ENCODE results near the gene TCOF1. TPM values are rescaled to one million over a fixed set of nuclear protein-coding genes. Genes with fewer than 3 reads are reported as not detected.
"Not testable (repeated sequence)": the region's sequence is repeated elsewhere in the genome, so short reads cannot be mapped to it uniquely, and the experiment has no call there.

TCOF1 gene
- polyA plus RNA-seq, 4 donors = 20.0 to 43.8 (median 33.1) TPM

GRCh38 chr5:150419630-150420270, 62.3 kb downstream of the TCOF1 start:
- DNase-seq (ENCODE audit: low read depth in 4 of 4, low spot score in 3 of 4) = no peak

DNA sequence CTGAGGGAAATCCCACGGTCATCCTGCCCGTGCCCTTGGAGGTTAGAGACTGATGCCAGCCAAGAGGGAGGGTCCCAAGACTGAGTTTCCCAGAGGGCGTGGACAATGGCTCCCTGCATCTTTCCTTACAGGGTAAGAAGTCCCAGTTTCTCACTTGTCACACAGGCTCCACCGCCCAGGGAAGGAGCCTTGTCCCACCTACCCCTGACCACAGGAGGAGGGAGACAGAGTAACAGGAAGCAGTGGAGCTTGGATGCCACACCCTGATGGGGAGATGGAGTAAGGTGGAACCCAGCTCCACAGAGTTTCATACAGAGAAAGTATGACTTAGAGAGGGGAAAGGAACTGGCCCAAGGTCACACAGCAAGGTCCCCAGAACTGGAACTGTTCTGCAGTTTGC, 64.6 kb downstream of the TCOF1 start:
- DNase-seq (ENCODE audit: low read depth in 4 of 4, low spot score in 3 of 4) = no peak

DNA sequence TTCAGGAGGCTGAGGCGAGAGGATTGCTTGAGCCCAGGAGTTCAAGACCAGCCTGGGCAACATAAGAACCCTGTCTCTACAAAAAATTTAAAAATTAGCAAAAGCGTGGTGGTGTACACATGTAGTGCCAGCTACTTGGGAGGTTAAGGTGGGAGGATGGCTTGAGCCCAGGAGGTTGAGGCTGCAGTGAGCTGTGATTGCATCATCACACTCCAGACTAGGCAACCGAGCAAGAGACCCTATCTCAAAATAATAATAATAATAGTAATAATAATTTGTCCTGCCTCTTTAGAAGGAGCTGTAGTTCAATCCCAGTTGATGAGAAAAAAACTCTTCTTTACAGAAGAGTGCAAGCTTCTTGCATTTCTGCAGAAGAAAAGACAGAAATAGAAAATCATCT, 65.3 kb downstream of the TCOF1 start:
- no peak for DNase-seq (ENCODE audit: low read depth in 4 of 4, low spot score in 3 of 4)

- not testable (repeated sequence) for DNase-seq (ENCODE audit: low read depth in 4 of 4, low spot score in 3 of 4)
These were observed 68.7 kb downstream of the TCOF1 start for GRCh38 chr5:150426165-150426564.

GRCh38 chr5:150428106-150428876, 70.8 kb downstream of the TCOF1 start:
- DNase-seq (ENCODE audit: low read depth in 4 of 4, low spot score in 3 of 4) = no peak

DNA sequence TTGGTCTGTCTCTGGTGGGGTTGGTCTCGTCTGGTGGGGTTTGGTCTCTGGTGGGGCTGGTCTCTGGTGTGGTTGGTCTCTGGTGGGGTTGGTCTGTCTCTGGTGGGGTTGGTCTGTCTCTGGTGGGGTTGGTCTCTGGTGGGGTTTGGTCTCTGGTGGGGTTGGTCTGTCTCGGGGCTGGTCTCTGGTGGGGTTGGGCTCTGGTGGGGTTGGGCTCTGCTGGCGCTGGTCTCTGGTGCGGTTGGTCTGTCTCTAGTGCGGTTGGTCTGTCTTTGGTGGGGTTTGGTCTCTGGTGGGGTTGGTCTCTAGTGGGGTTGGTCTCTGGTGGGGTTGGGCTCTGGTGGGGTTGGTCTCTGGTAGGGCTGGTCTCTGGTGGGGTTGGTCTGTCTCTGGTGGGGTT, 71.5 kb downstream of the TCOF1 start:
- DNase-seq (ENCODE audit: low read depth in 4 of 4, low spot score in 3 of 4) = no peak

- DNase-seq (ENCODE audit: low read depth in 4 of 4, low spot score in 3 of 4) = no peak
These were observed 71.9 kb downstream of the TCOF1 start for GRCh38 chr5:150429410-150429873.

DNA sequence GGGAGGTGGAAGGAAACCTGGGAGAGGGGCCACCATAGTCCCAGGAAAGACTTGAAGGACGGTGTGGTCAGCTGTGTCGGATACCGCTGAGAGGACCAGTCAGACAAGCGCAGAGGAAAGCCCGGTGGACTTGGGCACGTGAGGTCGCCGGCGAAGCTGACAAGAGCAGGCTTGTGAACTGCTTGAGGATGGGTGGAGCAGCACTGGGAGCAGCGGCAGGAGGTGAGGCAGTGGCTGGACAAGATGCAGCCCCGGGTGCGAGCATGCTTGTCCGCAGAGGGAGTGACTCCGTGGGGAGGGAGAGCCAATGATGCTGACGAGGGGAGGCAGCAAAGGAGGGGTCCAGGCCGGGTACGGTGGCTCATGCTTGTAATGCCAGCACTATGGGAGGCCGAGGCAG, 73.6 kb downstream of the TCOF1 start:
- DNase-seq (ENCODE audit: low read depth in 4 of 4, low spot score in 3 of 4) = no peak

- DNase-seq (ENCODE audit: low read depth in 4 of 4, low spot score in 3 of 4) = no peak
These were observed 74.1 kb downstream of the TCOF1 start for GRCh38 chr5:150431574-150431973.

DNA sequence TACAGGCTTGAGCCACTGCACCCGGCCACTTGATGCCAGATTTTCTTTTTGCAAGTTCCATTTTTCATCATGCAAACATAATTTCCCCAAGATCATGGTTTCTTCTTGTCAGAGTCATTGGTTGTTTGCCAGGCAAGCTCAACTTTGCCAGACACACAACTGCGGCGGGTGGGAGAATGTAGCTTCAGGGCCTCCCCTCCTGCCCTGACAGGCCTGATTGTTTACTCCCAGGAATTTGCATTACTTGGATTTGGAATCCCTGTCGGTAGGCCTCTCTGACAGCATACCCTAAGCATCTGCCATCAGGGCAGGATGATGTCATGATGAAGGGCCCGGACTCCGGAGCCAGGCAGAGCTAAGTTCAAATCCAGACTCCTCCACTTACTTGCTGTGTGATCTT, 77.0 kb downstream of the TCOF1 start:
- no peak for DNase-seq (ENCODE audit: low read depth in 4 of 4, low spot score in 3 of 4)

GRCh38 chr5:150436141-150436680, 78.7 kb downstream of the TCOF1 start:
- peak in 3 of 4 donors; percentile 49 to 66 (median 65) for DNase-seq (ENCODE audit: low read depth in 4 of 4, low spot score in 3 of 4)

DNA sequence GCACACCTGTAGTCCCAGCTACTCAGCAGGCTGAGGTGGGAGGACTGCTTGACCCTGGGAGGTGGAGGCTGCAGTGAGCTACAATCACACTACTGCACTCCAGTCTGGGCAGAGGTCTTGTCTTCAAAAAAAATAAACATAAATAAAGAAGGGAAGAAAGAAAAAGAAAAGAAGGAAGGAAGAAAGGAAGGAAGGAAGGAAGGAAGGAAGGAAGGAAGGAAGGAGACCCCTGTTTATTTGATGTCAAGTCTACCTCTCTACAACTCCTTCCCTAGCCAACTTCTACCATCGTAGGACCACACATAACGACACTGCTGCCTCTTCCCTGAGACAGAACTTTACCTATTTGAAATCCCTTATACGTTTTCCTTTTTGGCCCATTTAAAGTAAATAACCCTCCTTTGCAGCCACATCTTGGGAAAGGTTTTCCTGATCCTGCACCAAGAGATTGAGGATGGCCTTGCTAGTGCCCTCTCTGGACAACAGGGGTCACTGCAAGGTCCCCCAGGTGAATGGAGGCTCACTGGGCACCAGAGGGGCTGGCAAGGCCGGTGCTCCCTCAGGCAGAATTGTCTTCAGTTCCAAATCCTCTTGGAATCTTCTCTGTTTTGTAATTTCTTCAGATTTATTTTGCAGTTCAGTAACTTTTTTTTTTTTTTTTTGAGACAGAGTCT, 81.5 kb downstream of the TCOF1 start:
- DNase-seq (ENCODE audit: low read depth in 4 of 4, low spot score in 3 of 4) = no peak

DNA sequence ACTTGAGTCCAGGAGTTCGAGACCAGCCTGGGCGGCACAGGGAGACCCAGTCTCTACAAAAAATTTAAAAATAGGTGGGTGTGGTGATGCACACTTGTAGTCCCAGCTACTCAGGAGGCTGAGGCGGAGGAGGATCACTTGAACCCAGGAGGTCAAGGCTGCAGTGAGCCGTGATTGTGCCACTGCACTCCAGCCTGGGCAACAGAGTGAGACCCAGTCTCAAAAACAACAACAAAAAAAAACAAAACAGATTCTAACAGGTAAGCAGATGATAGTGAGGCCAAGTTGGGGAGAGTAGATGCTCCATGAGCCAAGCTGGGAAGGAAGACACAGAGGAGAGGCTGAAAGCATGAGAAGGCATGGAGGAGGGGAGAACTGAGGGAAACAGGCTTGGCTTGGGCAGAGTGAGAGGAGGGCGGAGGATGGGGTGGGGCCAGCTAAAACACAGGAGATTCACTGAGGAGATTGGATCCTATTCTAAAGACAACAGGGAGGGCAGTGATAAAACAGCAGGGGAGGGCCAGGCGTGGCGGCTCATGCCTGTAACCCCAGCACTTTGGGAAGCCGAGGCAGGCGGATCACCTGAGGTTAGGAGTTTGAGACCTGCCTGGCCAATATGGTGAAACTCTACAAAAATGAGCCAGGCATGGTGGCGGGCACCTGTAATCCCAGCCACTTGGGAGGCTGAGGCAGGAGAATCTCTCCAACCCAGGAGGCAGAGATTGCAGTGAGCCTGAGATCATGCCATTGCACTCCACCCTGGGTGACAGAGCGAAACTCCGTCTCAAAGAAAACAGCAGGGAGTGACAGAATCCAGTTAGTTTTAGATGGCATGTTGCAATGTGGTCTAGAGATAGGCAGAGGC, 83.7 kb downstream of the TCOF1 start:
- DNase-seq (ENCODE audit: low read depth in 4 of 4, low spot score in 3 of 4) = no peak

GRCh38 chr5:150441813-150442698, 84.6 kb downstream of the TCOF1 start:
- no peak for DNase-seq (ENCODE audit: low read depth in 4 of 4, low spot score in 3 of 4)

GRCh38 chr5:150442699-150443080, 85.2 kb downstream of the TCOF1 start:
- no peak for DNase-seq (ENCODE audit: low read depth in 4 of 4, low spot score in 3 of 4)

- no peak for DNase-seq (ENCODE audit: low read depth in 4 of 4, low spot score in 3 of 4)
These were observed 86.0 kb downstream of the TCOF1 start for GRCh38 chr5:150443242-150444075.

- DNase-seq (ENCODE audit: low read depth in 4 of 4, low spot score in 3 of 4) = no peak
These were observed 87.3 kb downstream of the TCOF1 start for GRCh38 chr5:150444770-150445169.

- DNase-seq (ENCODE audit: low read depth in 4 of 4, low spot score in 3 of 4) = no peak
These were observed 88.6 kb downstream of the TCOF1 start for GRCh38 chr5:150446088-150446487.

DNA sequence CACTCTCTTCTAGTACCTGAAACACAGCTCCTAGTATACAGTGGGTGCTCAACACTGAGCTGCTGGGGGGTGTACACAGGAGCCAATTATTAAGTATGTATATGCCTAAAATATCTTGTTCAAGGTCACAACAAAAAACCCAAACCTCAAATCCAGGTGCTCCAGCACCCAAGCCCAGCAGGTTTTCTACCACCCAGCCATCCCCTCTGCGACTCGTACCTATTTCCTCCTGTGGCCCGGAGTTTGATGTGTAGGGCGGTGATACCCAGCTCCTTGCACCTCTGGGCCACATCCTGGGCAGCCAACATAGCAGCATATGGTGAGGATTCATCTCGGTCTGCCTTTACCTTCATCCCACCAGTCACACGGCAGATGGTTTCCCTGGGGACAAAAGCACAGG, 89.1 kb downstream of the TCOF1 start:
- DNase-seq (ENCODE audit: low read depth in 4 of 4, low spot score in 3 of 4) = no peak
